ENCODE results near the gene AFF3. TPM values are rescaled to one million over a fixed set of nuclear protein-coding genes. Genes with fewer than 3 reads are reported as not detected.

AFF3 gene
- total and polyA plus RNA-seq, 2 of the 13 experiments (the other 11 are each of a cell fraction or from before 2014, with no cell fraction given): not detected

- H2AFZ ChIP-seq (ENCODE audit: low read length): no peak overlapping the region
- no peaks in the 10 kb centered on the region for H3K4me1 ChIP-seq (ENCODE audit: insufficient read depth, low read length)
- no peaks in the 10 kb centered on the region for H3K36me3 ChIP-seq (replicated peaks in 1 of 2; ENCODE audit: control insufficient read depth in 1 of 2, insufficient read depth in 2 of 2, low read length in 2 of 2)
- H3K27me3 ChIP-seq (ENCODE audit: control insufficient read depth in 1 of 2, insufficient read depth in 2 of 2, low read length in 2 of 2): peaks cover 0 to 13% of the 10 kb centered on the region in 2 experiments; a peak in 3 of 5 replicates
- no TSS peak for BruUV-seq (replicated peaks)
- ATAC-seq (no peak), FAIRE-seq (no peak), DNase-seq (ENCODE audit: low spot score) (no peak)
- H3K4me2 ChIP-seq (ENCODE audit: low read depth, low read length): no peak overlapping the region
- no peak overlapping the region for H3K27ac ChIP-seq (ENCODE audit: extremely low read length, insufficient read depth, low read length)
- H3K9me3 ChIP-seq (ENCODE audit: low read length): no peaks in the 10 kb centered on the region
- in situ Hi-C loops (cut with HindIII; ENCODE audit: extremely low pct_ligation_motif_present, low pct_unique_long_range_greater_than_20kb) (no loop called here), intact Hi-C loops (cut with micrococcal nuclease; ENCODE audit: unreplicated experiment) (no loop called here)
- peak; percentile 28; the same call in 1 of the 2 replicates for TF ChIP-seq ZNF24 (IDR thresholded peaks at IDR 0.05)
- no peak for TF ChIP-seq ZBTB21 (CRISPR knock-in tag; IDR thresholded peaks at IDR 0.05)
- TF ChIP-seq ZZZ3 (CRISPR knock-in tag; IDR thresholded peaks at IDR 0.05; ENCODE audit: borderline replicate concordance): no peak
- ChIA-PET POLR2A (no interaction called here), CTCF (ENCODE audit: low intra/inter-chr PET ratio, low total read pairs) (no interaction called here)
- H3K9ac ChIP-seq (ENCODE audit: insufficient read depth, low read depth, low read length): no peak overlapping the region
- H3K4me3 ChIP-seq (replicated peaks in 1 of 3; ENCODE audit: insufficient read depth in 1 of 3, low read depth in 2 of 3, low read length in 3 of 3): no peak overlapping the region
- no peaks in the 10 kb centered on the region for H3K79me2 ChIP-seq (ENCODE audit: insufficient read depth, low read length)
- no peaks in the 10 kb centered on the region for H4K20me1 ChIP-seq (ENCODE audit: insufficient read depth, low read length)
- WGBS (ENCODE audit: low lambda C conversion rate): 7% methylated on average over 6 of the region's 6 CpGs
Measured at GRCh38 chr2:99618579-99619097, 523.8 kb downstream of the AFF3 start.

GRCh38 chr2:99617811-99618210 lies 524.6 kb downstream of the AFF3 start:
- Histone ChIP-seq H3K27ac (ENCODE audit: extremely low read length, insufficient read depth, low read length) (no peak overlapping the region), H3K4me1 (ENCODE audit: insufficient read depth, low read length) (no peaks in the 10 kb centered on the region), H3K9me3 (ENCODE audit: low read length) (no peaks in the 10 kb centered on the region), H4K20me1 (ENCODE audit: insufficient read depth, low read length) (no peaks in the 10 kb centered on the region), H3K79me2 (ENCODE audit: insufficient read depth, low read length) (no peaks in the 10 kb centered on the region), H3K4me3 (replicated peaks in 1 of 3; ENCODE audit: insufficient read depth in 1 of 3, low read depth in 2 of 3, low read length in 3 of 3) (no peak overlapping the region), H3K4me2 (ENCODE audit: low read depth, low read length) (no peak overlapping the region), H3K27me3 (ENCODE audit: control insufficient read depth in 1 of 2, insufficient read depth in 2 of 2, low read length in 2 of 2) (peaks cover 0 to 9% of the 10 kb centered on the region in 2 experiments; a peak in 3 of 5 replicates), H3K9ac (ENCODE audit: insufficient read depth, low read depth, low read length) (no peak overlapping the region), H2AFZ (ENCODE audit: low read length) (no peak overlapping the region), H3K36me3 (replicated peaks in 1 of 2; ENCODE audit: control insufficient read depth in 1 of 2, insufficient read depth in 2 of 2, low read length in 2 of 2) (no peaks in the 10 kb centered on the region)
- intact Hi-C loops (cut with micrococcal nuclease; ENCODE audit: unreplicated experiment) (no loop called here), in situ Hi-C loops (cut with HindIII; ENCODE audit: extremely low pct_ligation_motif_present, low pct_unique_long_range_greater_than_20kb) (no loop called here)
- no TSS peak for BruUV-seq (replicated peaks)
- CTCF ChIA-PET (ENCODE audit: low intra/inter-chr PET ratio, low total read pairs): no interaction called here
- FAIRE-seq (no peak), ATAC-seq (no peak), DNase-seq (ENCODE audit: low spot score) (no peak)
- 20% methylated on average over 5 of the region's 5 CpGs for WGBS (ENCODE audit: low lambda C conversion rate)
- POLR2A ChIA-PET: no interaction called here
- no peak for TF ChIP-seq HOXA9 (CRISPR knock-in tag; IDR thresholded peaks at IDR 0.05; ENCODE audit: borderline replicate concordance)
- TF ChIP-seq ZNF232 (CRISPR knock-in tag; IDR thresholded peaks at IDR 0.05; ENCODE audit: borderline replicate concordance): no peak
- TF ChIP-seq GPN1 (CRISPR knock-in tag; IDR thresholded peaks at IDR 0.05; ENCODE audit: borderline replicate concordance): no peak
- no peak for TF ChIP-seq ZSCAN9 (CRISPR knock-in tag; IDR thresholded peaks at IDR 0.05; ENCODE audit: borderline replicate concordance)
- TF ChIP-seq KDM2A (CRISPR knock-in tag; IDR thresholded peaks at IDR 0.05; ENCODE audit: borderline replicate concordance, low read depth): no peak
- no peak for TF ChIP-seq MNT (IDR thresholded peaks at IDR 0.05)
- no peak for TF ChIP-seq ZFP41 (CRISPR knock-in tag; IDR thresholded peaks at IDR 0.05; ENCODE audit: borderline replicate concordance)
- no peak for TF ChIP-seq ZNF543 (CRISPR knock-in tag; IDR thresholded peaks at IDR 0.05)
- TF ChIP-seq MLX (CRISPR knock-in tag; IDR thresholded peaks at IDR 0.05): no peak
- no peak for TF ChIP-seq GABPB1 (CRISPR knock-in tag; IDR thresholded peaks at IDR 0.05)
- TF ChIP-seq ZBTB38 (CRISPR knock-in tag; IDR thresholded peaks at IDR 0.05): no peak
- TF ChIP-seq HOMEZ (CRISPR knock-in tag; IDR thresholded peaks at IDR 0.05; ENCODE audit: low read depth): no peak
- TF ChIP-seq MAX (IDR thresholded peaks at IDR 0.05): no peak
- TF ChIP-seq ZMAT3 (CRISPR knock-in tag; conservative IDR thresholded peaks at IDR 0.05): no peak

Measured in HepG2 (cell line).